HL-60 (cell line): ENCODE data around the gene WEE2.

Source experiments
- CTCF ChIP-seq: IDR thresholded peaks from one replicate; pipeline ENCODE4 v1.5.1; 2011; ENCODE audit warnings: low read length, control low read depth, inconsistent platforms; ENCODE audit not compliant: insufficient read depth
- GABPA ChIP-seq: IDR thresholded peaks from 2 replicates; pipeline ENCODE4 v1.6.1; 2012; ENCODE audit warnings: low read depth
- POLR2AphosphoS5 ChIP-seq: IDR thresholded peaks from 2 replicates; pipeline ENCODE4 v1.6.1; 2012; ENCODE audit warnings: low read depth
- REST ChIP-seq: IDR thresholded peaks from 2 replicates; pipeline ENCODE4 v1.6.1; 2012; ENCODE audit warnings: low read depth; ENCODE audit not compliant: insufficient replicate concordance
- SPI1 ChIP-seq: IDR thresholded peaks from 2 replicates; pipeline ENCODE4 v1.6.1; 2012; ENCODE audit warnings: low read depth, mild to moderate bottlenecking, borderline replicate concordance

GRCh38 chr7:141712603-141713255, 4.6 kb downstream of the WEE2 start:
- TF ChIP-seq CTCF: no peak
- no peak for TF ChIP-seq POLR2AphosphoS5
- no peak for TF ChIP-seq SPI1
- TF ChIP-seq REST: no peak
- TF ChIP-seq GABPA: no peak
